OCI-LY1 (cell line): Measurements from ENCODE around the gene KLHDC4.
A peak's percentile ranks its signal among the peaks of the same experiment; 100 is the strongest.
"Not testable (repeated sequence)": the region's sequence is repeated elsewhere in the genome, so short reads cannot be mapped to it uniquely, and the experiment has no call there.

Experiments used
- H2AFZ ChIP-seq: fragments of 200-600 bp; sonication (generic), shearing (Covaris generic); 2 replicates; pipeline ENCODE4 v1.6.0; 2014; ENCODE audit warnings: antibody characterized with exemption, mild to moderate bottlenecking, low read length
- H3F3A ChIP-seq: fragments of 200-600 bp; sonication (generic), shearing (Covaris generic); 2 replicates; pipeline ENCODE4 v1.6.0; 2014; ENCODE audit warnings: mild to moderate bottlenecking, antibody characterized with exemption, low read length, moderate library complexity; ENCODE audit not compliant: insufficient read depth
- H3K27ac ChIP-seq: fragments of 200-600 bp; sonication (generic); 2 replicates; pipeline ENCODE4 v1.5.1; 2014; ENCODE audit warnings: low read length, mixed run types, mild to moderate bottlenecking, low read depth; ENCODE audit not compliant: poor library complexity, severe bottlenecking
- H3K27me3 ChIP-seq: fragments of 200-600 bp; sonication (generic); 2 replicates; pipeline ENCODE4 v1.6.0; 2014; ENCODE audit warnings: antibody characterized with exemption, mild to moderate bottlenecking, low read length, moderate library complexity; ENCODE audit not compliant: insufficient read depth
- H3K36me3 ChIP-seq: fragments of 200-600 bp; sonication (generic); 2 replicates; pipeline ENCODE4 v1.6.1; 2014; ENCODE audit warnings: mild to moderate bottlenecking, antibody characterized with exemption, low read length, moderate library complexity, mixed read lengths; ENCODE audit not compliant: insufficient read depth
- H3K4me1 ChIP-seq: fragments of 200-600 bp; sonication (generic); 2 replicates; pipeline ENCODE4 v1.5.1; 2014; ENCODE audit warnings: mild to moderate bottlenecking, low read length, moderate library complexity; ENCODE audit not compliant: insufficient read depth, severe bottlenecking
- H3K4me2 ChIP-seq: fragments of 200-600 bp; sonication (generic), shearing (Covaris generic); 2 replicates; pipeline ENCODE4 v1.6.1; 2014; ENCODE audit warnings: low read length
- H3K4me3 ChIP-seq: fragments of 200-600 bp; sonication (generic); 2 replicates; pipeline ENCODE4 v1.5.1; 2014; ENCODE audit warnings: low read length, low read depth, mild to moderate bottlenecking, mixed read lengths; ENCODE audit not compliant: poor library complexity, severe bottlenecking
- H3K79me2 ChIP-seq: fragments of 200-600 bp; shearing (Covaris generic); 2 replicates; pipeline ENCODE4 v1.6.1; 2016; ENCODE audit warnings: mixed run types, low read length, mixed read lengths; ENCODE audit not compliant: insufficient read depth
- H3K9ac ChIP-seq: fragments of 200-600 bp; sonication (generic), shearing (Covaris generic); 2 replicates; pipeline ENCODE4 v1.6.1; 2014; ENCODE audit warnings: mild to moderate bottlenecking, low read length, mixed read lengths
- H3K9me2 ChIP-seq: fragments of 200-600 bp; sonication (generic), shearing (Covaris generic); 2 replicates; pipeline ENCODE4 v1.6.1; 2014; ENCODE audit warnings: low read depth, mild to moderate bottlenecking, low read length, mixed read lengths
- H3K9me3 ChIP-seq: fragments of 200-600 bp; shearing (Covaris generic); 2 replicates; pipeline ENCODE4 v1.6.1; 2014; ENCODE audit warnings: low read length, mixed read lengths
- H4K20me1 ChIP-seq: fragments of 200-600 bp; sonication (generic), shearing (Covaris generic); 2 replicates; pipeline ENCODE4 v1.6.0; 2016; ENCODE audit warnings: mild to moderate bottlenecking, low read length; ENCODE audit not compliant: insufficient read depth
- CTCF ChIP-seq: fragments of 200-600 bp; sonication (generic), shearing (Covaris generic); IDR thresholded peaks from 2 replicates; pipeline ENCODE4 v1.5.1; 2017; ENCODE audit warnings: mild to moderate bottlenecking, antibody characterized with exemption, low read length, moderate library complexity, mixed read lengths
- EZH2 ChIP-seq: fragments of 200-600 bp; sonication (generic), shearing (Covaris generic); IDR thresholded peaks from 2 replicates; pipeline ENCODE4 v1.8.0; 2017; ENCODE audit warnings: borderline replicate concordance, mixed run types, mild to moderate bottlenecking, antibody characterized with exemption, low read length, moderate library complexity, mixed read lengths

KLHDC4 gene

DNA sequence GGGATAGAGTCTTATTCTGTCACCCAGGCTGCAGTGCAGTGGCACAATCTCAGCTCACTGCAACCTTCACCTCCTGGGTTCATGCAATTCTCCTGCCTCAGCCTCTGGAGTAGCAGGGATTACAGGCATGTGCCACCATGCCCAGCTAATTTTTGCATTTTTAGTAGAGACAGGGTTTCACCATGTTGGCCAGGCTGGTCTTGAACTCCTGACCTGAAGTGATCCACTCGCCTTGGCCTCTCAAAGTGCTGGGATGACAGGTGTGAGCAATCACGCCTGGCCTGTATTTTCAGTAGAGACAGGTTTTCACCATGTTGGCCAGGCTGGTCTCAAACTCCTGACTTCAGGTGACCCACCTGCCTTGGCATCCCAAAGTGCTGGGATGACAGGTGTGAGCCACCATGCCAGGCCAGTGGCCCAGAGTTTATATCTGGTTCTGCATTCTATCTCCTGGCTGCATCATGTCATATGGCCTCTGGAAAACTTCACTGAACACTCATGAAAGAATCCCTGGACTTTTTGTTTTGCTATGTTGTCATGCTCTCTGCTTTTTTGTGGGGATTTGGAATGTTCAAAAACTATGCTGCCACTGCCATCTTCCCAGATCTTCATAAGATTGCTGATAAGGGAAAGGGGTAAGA lies 21.8 kb upstream of the KLHDC4 start:
- H3K27me3 ChIP-seq, H3K79me2 ChIP-seq, H3K27ac ChIP-seq, H3K9me2 ChIP-seq, H2AFZ ChIP-seq, H4K20me1 ChIP-seq, H3K4me3 ChIP-seq, H3K9me3 ChIP-seq, H3K9ac ChIP-seq, H3F3A ChIP-seq, H3K4me2 ChIP-seq, H3K36me3 ChIP-seq: not testable (repeated sequence)
- H3K4me1 ChIP-seq, result peaks cover 22% of the 10 kb centered on the region

GRCh38 chr16:87784812-87785211 lies 19.0 kb upstream of the KLHDC4 start:
- no peaks in the 10 kb centered on the region for H3K9me3 ChIP-seq
- H3K4me2 ChIP-seq, result no peak overlapping the region
- H3K27ac ChIP-seq, result no peak overlapping the region
- no peak overlapping the region for H2AFZ ChIP-seq
- H3K9ac ChIP-seq, result no peak overlapping the region
- no peaks in the 10 kb centered on the region for H3K27me3 ChIP-seq
- no peaks in the 10 kb centered on the region for H4K20me1 ChIP-seq
- H3K4me1 ChIP-seq, result peaks cover 50% of the 10 kb centered on the region
- H3K4me3 ChIP-seq, result no peak overlapping the region
- H3K36me3 ChIP-seq, result no peaks in the 10 kb centered on the region
- H3F3A ChIP-seq, result no peaks in the 10 kb centered on the region
- TF ChIP-seq EZH2 (no peak), CTCF (no peak)
- no peaks in the 10 kb centered on the region for H3K9me2 ChIP-seq
- H3K79me2 ChIP-seq, result no peaks in the 10 kb centered on the region

- peaks cover 66% of the 10 kb centered on the region for H3K4me1 ChIP-seq
- H4K20me1 ChIP-seq, result no peaks in the 10 kb centered on the region
- peak overlapping the region; percentile 50; the same call in 1 of the 2 replicates for H3K4me2 ChIP-seq
- H3K4me3 ChIP-seq, result no peak overlapping the region
- peak overlapping the region; percentile 93 for H3K27ac ChIP-seq
- no peaks in the 10 kb centered on the region for H3K36me3 ChIP-seq
- H3K79me2 ChIP-seq, result no peaks in the 10 kb centered on the region
- TF ChIP-seq CTCF, result no peak
- TF ChIP-seq EZH2, result no peak
- no peaks in the 10 kb centered on the region for H3F3A ChIP-seq
- no peak overlapping the region for H2AFZ ChIP-seq
- H3K9me3 ChIP-seq, result no peaks in the 10 kb centered on the region
- no peak overlapping the region for H3K9ac ChIP-seq
- no peaks in the 10 kb centered on the region for H3K27me3 ChIP-seq
- no peaks in the 10 kb centered on the region for H3K9me2 ChIP-seq
These were observed 16.2 kb upstream of the KLHDC4 start for GRCh38 chr16:87782033-87782432.

- Histone ChIP-seq H3K4me1 (peaks cover 68% of the 10 kb centered on the region), H4K20me1 (no peaks in the 10 kb centered on the region), H3K9ac (peak overlapping the region; percentile 32; the same call in 1 of the 2 replicates), H3K4me2 (peak overlapping the region; percentile 32; the same call in 1 of the 2 replicates), H2AFZ (no peak overlapping the region), H3K27ac (peak overlapping the region; percentile 93), H3K27me3 (no peaks in the 10 kb centered on the region), H3F3A (no peaks in the 10 kb centered on the region), H3K9me2 (no peaks in the 10 kb centered on the region), H3K36me3 (no peaks in the 10 kb centered on the region), H3K9me3 (no peaks in the 10 kb centered on the region), H3K4me3 (no peak overlapping the region), H3K79me2 (no peaks in the 10 kb centered on the region)
- TF ChIP-seq EZH2 (no peak), CTCF (peak; percentile 42; the same call in 1 of the 2 replicates)
These were observed 14.7 kb upstream of the KLHDC4 start for GRCh38 chr16:87780385-87780989.
